ENCODE data around the gene RBBP6.

DNA sequence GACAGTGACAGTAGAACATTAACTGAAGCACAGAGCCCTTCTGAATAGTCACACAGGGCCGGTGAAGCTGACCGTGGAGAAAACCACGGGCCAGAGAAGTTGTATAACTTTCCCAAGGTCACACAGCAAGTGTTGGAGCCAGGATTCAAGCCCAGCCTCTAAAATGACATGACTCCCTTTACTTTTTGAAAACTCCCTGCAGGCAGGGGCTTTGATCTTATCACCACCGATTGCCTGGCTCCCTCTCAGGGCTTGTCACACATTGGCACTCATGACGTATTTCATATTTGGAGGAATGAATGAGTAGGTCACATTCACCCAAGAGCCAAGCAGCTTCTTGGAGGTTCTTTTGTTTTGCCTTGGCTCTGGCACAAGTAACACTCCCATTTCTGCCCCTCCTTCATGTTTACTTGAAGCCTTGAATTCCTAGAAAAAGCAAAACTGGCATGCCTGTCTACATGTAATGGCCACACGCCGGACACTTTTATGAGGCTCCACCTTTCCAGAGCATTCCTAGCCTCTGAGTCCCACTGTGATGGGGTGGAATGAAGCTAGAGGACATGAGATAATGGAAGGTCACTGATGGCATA is 13.3 kb upstream of the RBBP6 start:
- no peak for TF ChIP-seq POLR2A (IDR thresholded peaks at IDR 0.05)
- TF ChIP-seq, protein P1, sequence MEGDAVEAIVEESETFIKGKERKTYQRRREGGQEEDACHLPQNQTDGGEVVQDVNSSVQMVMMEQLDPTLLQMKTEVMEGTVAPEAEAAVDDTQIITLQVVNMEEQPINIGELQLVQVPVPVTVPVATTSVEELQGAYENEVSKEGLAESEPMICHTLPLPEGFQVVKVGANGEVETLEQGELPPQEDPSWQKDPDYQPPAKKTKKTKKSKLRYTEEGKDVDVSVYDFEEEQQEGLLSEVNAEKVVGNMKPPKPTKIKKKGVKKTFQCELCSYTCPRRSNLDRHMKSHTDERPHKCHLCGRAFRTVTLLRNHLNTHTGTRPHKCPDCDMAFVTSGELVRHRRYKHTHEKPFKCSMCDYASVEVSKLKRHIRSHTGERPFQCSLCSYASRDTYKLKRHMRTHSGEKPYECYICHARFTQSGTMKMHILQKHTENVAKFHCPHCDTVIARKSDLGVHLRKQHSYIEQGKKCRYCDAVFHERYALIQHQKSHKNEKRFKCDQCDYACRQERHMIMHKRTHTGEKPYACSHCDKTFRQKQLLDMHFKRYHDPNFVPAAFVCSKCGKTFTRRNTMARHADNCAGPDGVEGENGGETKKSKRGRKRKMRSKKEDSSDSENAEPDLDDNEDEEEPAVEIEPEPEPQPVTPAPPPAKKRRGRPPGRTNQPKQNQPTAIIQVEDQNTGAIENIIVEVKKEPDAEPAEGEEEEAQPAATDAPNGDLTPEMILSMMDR (IDR thresholded peaks at IDR 0.05) = no peak
